ENCODE results near the gene OVOL3. TPM values are rescaled to one million over a fixed set of nuclear protein-coding genes. Genes with fewer than 3 reads are reported as not detected.

OVOL3 gene
- total RNA-seq, 2 experiments from 2014 or later = not detected

GRCh38 chr19:36106441-36106840, 4.5 kb upstream of the OVOL3 start:
- Mint-ChIP-seq H3K4me3 (no peak overlapping the region), H3K27me3 (ENCODE audit: low read depth) (no peaks in the 10 kb centered on the region), H3K27ac (no peak overlapping the region), H3K9me3 (no peaks in the 10 kb centered on the region), H3K4me1 (ENCODE audit: low read depth) (no peaks in the 10 kb centered on the region), H3K36me3 (ENCODE audit: low read depth) (peaks cover 13% of the 10 kb centered on the region)
- intact Hi-C loops (cut with micrococcal nuclease) = no loop called here
- CTCF ChIA-PET = no interaction called here
- DNase-seq = no peak

DNA sequence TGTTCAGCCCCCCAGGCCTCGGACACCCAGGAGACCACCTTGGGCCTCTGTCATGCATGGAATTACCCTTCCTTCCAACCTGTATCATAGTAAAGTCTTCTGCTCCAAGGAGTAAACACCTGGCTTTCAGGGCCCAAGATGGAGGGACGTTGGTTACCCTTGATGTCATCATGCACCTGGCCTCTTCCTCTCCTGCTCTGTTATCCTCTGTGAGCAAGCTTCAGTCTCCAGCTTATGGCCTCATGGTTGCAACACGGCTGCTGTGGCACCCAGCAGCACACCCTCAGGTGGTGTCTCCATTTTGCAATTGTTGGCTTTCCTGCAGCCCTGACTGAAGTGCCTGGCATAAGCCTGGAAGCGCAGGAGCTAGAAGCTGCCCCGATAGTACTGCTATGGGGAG, 4.0 kb upstream of the OVOL3 start:
- DNase-seq = no peak
- Mint-ChIP-seq H3K27me3 (ENCODE audit: low read depth) (no peaks in the 10 kb centered on the region), H3K4me1 (ENCODE audit: low read depth) (no peaks in the 10 kb centered on the region), H3K36me3 (ENCODE audit: low read depth) (peaks cover 13% of the 10 kb centered on the region), H3K9me3 (no peaks in the 10 kb centered on the region), H3K27ac (no peak overlapping the region), H3K4me3 (no peak overlapping the region)
- intact Hi-C loops (cut with micrococcal nuclease) = no loop called here
- CTCF ChIA-PET = no interaction called here

- H3K9me3 Mint-ChIP-seq = no peaks in the 10 kb centered on the region
- H3K4me1 Mint-ChIP-seq (ENCODE audit: low read depth) = peaks cover 9% of the 10 kb centered on the region
- no peak for DNase-seq
- no peak overlapping the region for H3K27ac Mint-ChIP-seq
- H3K4me3 Mint-ChIP-seq = no peak overlapping the region
- intact Hi-C loops (cut with micrococcal nuclease) = no loop called here
- CTCF ChIA-PET = no interaction called here
- no peaks in the 10 kb centered on the region for H3K27me3 Mint-ChIP-seq (ENCODE audit: low read depth)
- peaks cover 17% of the 10 kb centered on the region for H3K36me3 Mint-ChIP-seq (ENCODE audit: low read depth)
Observed at GRCh38 chr19:36108684-36109083, 2.3 kb upstream of the OVOL3 start.

DNA sequence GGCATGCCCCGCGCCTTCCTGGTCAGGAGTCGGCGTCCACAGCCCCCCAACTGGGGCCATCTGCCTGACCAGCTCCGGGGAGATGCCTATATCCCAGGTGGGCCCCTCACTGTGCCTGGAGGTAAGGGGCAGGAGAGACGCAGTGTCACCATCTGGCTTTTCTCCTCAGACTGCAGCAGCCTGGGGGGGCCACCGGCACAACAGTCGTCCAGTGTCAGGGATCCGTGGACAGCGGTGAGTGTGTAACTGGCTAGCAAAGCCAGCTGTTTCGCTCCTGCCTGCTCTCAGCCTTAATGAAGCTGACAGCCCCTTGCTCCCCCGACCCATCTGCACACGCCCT, 227 bp downstream of the OVOL3 start:
- H3K4me1 Mint-ChIP-seq (ENCODE audit: low read depth) = peaks cover 21% of the 10 kb centered on the region
- H3K27ac Mint-ChIP-seq = no peak overlapping the region
- no peak for DNase-seq
- peaks cover 22% of the 10 kb centered on the region for H3K36me3 Mint-ChIP-seq (ENCODE audit: low read depth)
- intact Hi-C loops (cut with micrococcal nuclease) = loop anchor here (10.0 kb wide), 2 partner anchors 396 to 664 kb away; partner anchors contain the start of genes KMT2B and ZNF850
- H3K4me3 Mint-ChIP-seq = no peak overlapping the region
- CTCF ChIA-PET = interaction anchor here (1.2 kb wide), 1 partner anchor 17 kb away, joined by 3 read pairs; no protein-coding TSS in a partner anchor
- H3K27me3 Mint-ChIP-seq (ENCODE audit: low read depth) = no peaks in the 10 kb centered on the region
- no peaks in the 10 kb centered on the region for H3K9me3 Mint-ChIP-seq

GRCh38 chr19:36112678-36113077, 1.7 kb downstream of the OVOL3 start:
- Mint-ChIP-seq H3K36me3 (ENCODE audit: low read depth) (peaks cover 22% of the 10 kb centered on the region), H3K27me3 (ENCODE audit: low read depth) (no peaks in the 10 kb centered on the region), H3K4me3 (peak overlapping the region; percentile 99), H3K9me3 (no peaks in the 10 kb centered on the region), H3K27ac (no peak overlapping the region), H3K4me1 (ENCODE audit: low read depth) (peaks cover 30% of the 10 kb centered on the region)
- no peak for DNase-seq
- intact Hi-C loops (cut with micrococcal nuclease) = loop anchor here (10.0 kb wide), 2 partner anchors 398 to 662 kb away; partner anchors contain the start of genes KMT2B and ZNF850
- CTCF ChIA-PET = interaction anchor here (0.6 kb wide), 1 partner anchor 308 kb away, joined by 3 read pairs; no protein-coding TSS in a partner anchor

DNA sequence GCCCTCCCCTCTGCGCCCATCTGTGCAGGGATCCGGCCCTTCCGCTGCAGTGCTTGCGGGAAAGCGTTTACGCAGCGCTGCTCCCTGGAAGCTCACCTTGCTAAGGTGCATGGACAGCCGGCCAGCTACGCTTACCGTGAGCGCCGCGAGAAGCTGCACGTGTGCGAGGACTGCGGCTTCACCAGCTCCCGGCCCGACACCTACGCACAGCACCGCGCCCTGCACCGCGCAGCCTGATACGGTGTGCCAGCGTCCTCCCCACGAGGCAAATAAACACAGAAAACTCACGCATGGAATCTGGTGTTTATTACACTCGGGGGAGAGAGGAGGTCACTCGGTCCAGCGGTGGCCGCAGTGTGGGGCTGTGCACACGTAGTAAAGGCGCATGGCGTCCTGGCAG, 2.5 kb downstream of the OVOL3 start:
- no peak for DNase-seq

DNA sequence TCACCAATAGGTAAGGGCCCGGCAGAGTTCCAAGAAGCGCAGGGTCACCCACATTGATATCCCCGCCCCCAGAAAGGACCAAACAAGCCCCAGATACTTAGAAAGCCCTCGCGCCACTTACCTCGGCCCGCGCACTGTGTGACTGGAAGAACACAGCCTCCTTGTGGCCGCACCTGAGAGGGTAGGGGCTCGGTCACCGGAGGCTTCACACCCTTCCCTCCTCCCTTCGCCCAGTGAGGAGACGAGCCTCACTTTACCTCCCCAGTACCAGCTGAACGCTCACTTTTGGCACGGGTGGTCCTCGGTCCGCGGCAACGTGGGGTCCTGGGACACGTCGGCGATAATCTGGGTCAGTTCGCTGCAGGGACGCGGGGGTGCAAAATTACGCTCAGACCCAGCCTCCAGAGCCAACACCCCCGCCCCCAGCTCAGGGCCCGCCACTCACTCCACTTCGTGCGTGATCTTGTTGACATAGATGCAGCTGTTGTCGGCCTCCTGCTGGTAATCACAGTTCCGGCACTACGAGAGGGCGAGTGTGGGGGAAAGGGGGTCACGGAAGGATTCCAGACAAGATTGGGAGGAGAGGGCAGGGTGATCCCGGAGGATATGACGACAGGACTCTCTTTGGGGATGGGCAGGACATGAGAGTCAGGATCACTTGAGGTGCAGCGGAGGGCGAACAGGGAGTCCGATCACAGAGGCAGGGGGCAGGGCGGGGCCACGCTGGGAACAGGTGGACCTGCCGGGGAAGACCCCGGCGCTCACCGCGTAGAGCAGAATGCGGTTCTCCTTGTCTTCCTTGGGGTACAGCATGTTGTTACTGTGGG, 3.2 kb downstream of the OVOL3 start:
- Mint-ChIP-seq H3K4me3 (peak overlapping the region; percentile 99), H3K36me3 (ENCODE audit: low read depth) (peaks cover 20% of the 10 kb centered on the region), H3K27me3 (ENCODE audit: low read depth) (no peaks in the 10 kb centered on the region), H3K4me1 (ENCODE audit: low read depth) (peaks cover 30% of the 10 kb centered on the region), H3K27ac (peak overlapping the region; percentile 91), H3K9me3 (no peaks in the 10 kb centered on the region)
- intact Hi-C loops (cut with micrococcal nuclease) = loop anchor here (2.0 to 10.0 kb wide), 4 partner anchors 119 to 661 kb away; partner anchors contain the start of genes KMT2B, SDHAF1 and ZNF850
- CTCF ChIA-PET = interaction anchor here (0.6 to 1.2 kb wide), 2 partner anchors 13 to 219 kb away, joined by 3 read pairs; no protein-coding TSS in a partner anchor
- peak; percentile 45 for DNase-seq

More for the DNA sequence above, 2.5 kb downstream of the OVOL3 start:
- no peaks in the 10 kb centered on the region for H3K27me3 Mint-ChIP-seq (ENCODE audit: low read depth)
- CTCF ChIA-PET = interaction anchor here (0.6 to 1.2 kb wide), 3 partner anchors 14 to 308 kb away, joined by 3 read pairs; no protein-coding TSS in a partner anchor
- H3K36me3 Mint-ChIP-seq (ENCODE audit: low read depth) = peaks cover 20% of the 10 kb centered on the region
- H3K4me1 Mint-ChIP-seq (ENCODE audit: low read depth) = peaks cover 30% of the 10 kb centered on the region
- no peaks in the 10 kb centered on the region for H3K9me3 Mint-ChIP-seq
- H3K4me3 Mint-ChIP-seq = peak overlapping the region; percentile 99
- intact Hi-C loops (cut with micrococcal nuclease) = loop anchor here (10.0 kb wide), 2 partner anchors 399 to 661 kb away; partner anchors contain the start of genes KMT2B and ZNF850
- peak overlapping the region; percentile 70 for H3K27ac Mint-ChIP-seq

DNA sequence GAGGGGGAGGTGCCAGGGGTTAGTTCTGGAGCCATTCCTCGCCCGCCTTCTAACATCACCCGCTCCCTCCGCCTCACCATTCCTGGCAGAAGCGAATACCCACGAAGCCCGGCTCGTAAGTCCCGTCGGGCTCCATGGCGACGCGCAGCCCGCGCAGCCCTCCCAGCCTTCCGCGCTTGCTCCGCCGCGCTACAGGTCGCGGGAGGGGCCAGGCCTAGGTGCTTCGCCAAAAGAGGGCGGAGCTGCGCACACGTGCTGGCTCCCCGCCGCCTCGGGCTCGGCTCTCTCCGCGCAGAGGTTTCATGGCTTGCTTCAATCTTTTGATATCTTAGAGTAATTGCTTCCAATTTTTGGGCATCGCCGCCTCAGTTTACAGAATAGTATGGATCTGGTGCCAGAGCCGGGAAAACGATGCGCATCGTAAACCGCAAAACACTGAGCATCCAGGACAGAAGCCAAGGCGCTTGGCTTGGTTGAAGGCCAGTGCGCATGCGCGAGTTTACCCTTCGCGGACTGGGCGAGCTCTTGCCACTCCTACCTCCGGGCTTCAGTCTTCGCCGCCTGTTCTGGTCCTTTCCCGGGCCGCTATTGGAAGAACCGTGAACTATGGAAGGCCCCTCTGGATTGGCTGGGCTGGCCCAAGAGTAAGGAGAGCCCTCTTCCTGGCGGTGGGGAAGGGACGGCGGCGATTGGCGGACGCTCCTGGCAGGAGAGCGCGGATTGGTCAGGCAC, 3.9 kb downstream of the OVOL3 start, which contains the start of gene POLR2I:
TSS of gene POLR2I (minus strand) at position 155 of the 732 bp plus-strand sequence. CDS start at position 136, 19 bp downstream.
- intact Hi-C loops (cut with micrococcal nuclease) = loop anchor here (1.0 to 10.0 kb wide), 11 partner anchors 13 to 660 kb away; partner anchors contain the start of genes ALKBH6, CAPNS1, KMT2B and LIN37
- Mint-ChIP-seq H3K27me3 (ENCODE audit: low read depth) (no peaks in the 10 kb centered on the region), H3K36me3 (ENCODE audit: low read depth) (peaks cover 22% of the 10 kb centered on the region), H3K4me3 (peak within 1 kb of the TSS; percentile 99), H3K9me3 (no peaks in the 10 kb centered on the region), H3K27ac (peak within 1 kb of the TSS; percentile 91), H3K4me1 (ENCODE audit: low read depth) (peaks cover 30% of the 10 kb centered on the region)
- CTCF ChIA-PET = interaction anchor here (0.9 kb wide), 1 partner anchor 13 kb away, joined by 5 read pairs; no protein-coding TSS in a partner anchor
- DNase-seq = peak; percentile 99

- intact Hi-C loops (cut with micrococcal nuclease) = loop anchor here (1.0 to 10.0 kb wide), 11 partner anchors 13 to 659 kb away; partner anchors contain the start of genes ALKBH6, CAPNS1, KMT2B and LIN37
- Mint-ChIP-seq H3K9me3 (no peaks in the 10 kb centered on the region), H3K4me1 (ENCODE audit: low read depth) (peaks cover 33% of the 10 kb centered on the region), H3K4me3 (peak within 1 kb of the TSS; percentile 99), H3K27me3 (ENCODE audit: low read depth) (no peaks in the 10 kb centered on the region), H3K36me3 (ENCODE audit: low read depth) (peaks cover 27% of the 10 kb centered on the region), H3K27ac (peak within 1 kb of the TSS; percentile 91)
- CTCF ChIA-PET = interaction anchor here (0.9 kb wide), 1 partner anchor 12 kb away, joined by 5 read pairs; no protein-coding TSS in a partner anchor
- peak; percentile 91 for DNase-seq
Observed at GRCh38 chr19:36115453-36116343, 4.8 kb downstream of the OVOL3 start, which contains the start of gene TBCB. Gene TBCB, plus strand, starts transcription at chr19:36115468. Its CDS starts 93 bp downstream, at chr19:36115561.

- peak overlapping the region; percentile 87 for H3K27ac Mint-ChIP-seq
Observed at GRCh38 chr19:36116344-36116637, 5.3 kb downstream of the OVOL3 start.

More at GRCh38 chr19:36116344-36116637, 5.3 kb downstream of the OVOL3 start:
- intact Hi-C loops (cut with micrococcal nuclease) = loop anchor here (10.0 kb wide), 2 partner anchors 401 to 659 kb away; partner anchors contain the start of genes KMT2B and ZNF850
- H3K4me1 Mint-ChIP-seq (ENCODE audit: low read depth) = peaks cover 33% of the 10 kb centered on the region
- no peaks in the 10 kb centered on the region for H3K9me3 Mint-ChIP-seq
- no peak for DNase-seq
- H3K27me3 Mint-ChIP-seq (ENCODE audit: low read depth) = no peaks in the 10 kb centered on the region
- CTCF ChIA-PET = interaction anchor here (1.2 kb wide), 1 partner anchor 12 kb away, joined by 3 read pairs; no protein-coding TSS in a partner anchor
- peak overlapping the region; percentile 99 for H3K4me3 Mint-ChIP-seq
- H3K36me3 Mint-ChIP-seq (ENCODE audit: low read depth) = peaks cover 27% of the 10 kb centered on the region
